Anterior cingulate cortex (tissue), 58 donors: ENCODE data around the gene MTG1.
"Not testable (repeated sequence)": the region's sequence is repeated elsewhere in the genome, so short reads cannot be mapped to it uniquely, and the experiment has no call there.

Experiments used
- DNase-seq, 58 donors: peaks; one replicate each; lab custom pipeline; 2025; lab: John Stamatoyannopoulos, UW

The MTG1 gene

GRCh38 chr10:133358162-133358924 is 35.6 kb upstream of the MTG1 start:
- no peak for DNase-seq

GRCh38 chr10:133358925-133359310 is 35.0 kb upstream of the MTG1 start:
- no peak for DNase-seq

- peak in 1 of 58 donors; percentile 12 for DNase-seq
These were observed 34.4 kb upstream of the MTG1 start for GRCh38 chr10:133359554-133359971.

- DNase-seq = no peak
These were observed 33.9 kb upstream of the MTG1 start for GRCh38 chr10:133359972-133360610.

- peak in 1 of 58 donors; percentile 11 for DNase-seq
These were observed 32.7 kb upstream of the MTG1 start for GRCh38 chr10:133361227-133361626.

DNA sequence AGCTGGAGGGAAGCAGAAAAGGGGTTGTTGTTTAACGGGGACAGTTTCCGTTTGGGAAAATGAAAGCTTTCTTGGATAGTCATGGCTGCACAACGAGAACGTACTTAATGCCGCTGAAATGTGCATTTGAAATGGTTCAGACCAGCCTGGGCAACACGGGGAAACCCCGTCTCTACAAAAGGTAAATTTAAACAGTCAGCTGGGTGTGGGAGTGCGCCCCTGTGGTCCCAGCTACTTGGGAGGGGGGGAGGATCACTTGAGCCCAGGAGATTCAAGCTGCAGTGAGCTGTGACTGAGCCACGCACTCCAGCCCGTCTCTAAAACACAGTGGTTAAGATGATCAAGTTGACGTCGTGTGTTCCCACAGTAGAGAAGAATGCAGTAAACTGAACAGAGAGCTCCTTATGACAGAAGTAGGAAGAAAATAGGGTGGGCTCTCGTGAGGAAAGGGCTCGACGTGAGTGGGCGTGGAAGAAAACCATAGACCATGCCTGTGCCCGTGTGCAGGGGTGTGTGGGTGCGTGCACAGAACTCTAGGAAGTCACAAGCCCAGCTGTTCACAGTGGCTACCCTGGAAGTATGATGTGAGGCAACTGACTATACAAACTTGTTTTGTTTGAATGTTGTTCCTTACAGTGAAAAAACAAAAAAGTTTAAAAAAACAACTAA is 32.0 kb upstream of the MTG1 start:
- DNase-seq = no peak

DNA sequence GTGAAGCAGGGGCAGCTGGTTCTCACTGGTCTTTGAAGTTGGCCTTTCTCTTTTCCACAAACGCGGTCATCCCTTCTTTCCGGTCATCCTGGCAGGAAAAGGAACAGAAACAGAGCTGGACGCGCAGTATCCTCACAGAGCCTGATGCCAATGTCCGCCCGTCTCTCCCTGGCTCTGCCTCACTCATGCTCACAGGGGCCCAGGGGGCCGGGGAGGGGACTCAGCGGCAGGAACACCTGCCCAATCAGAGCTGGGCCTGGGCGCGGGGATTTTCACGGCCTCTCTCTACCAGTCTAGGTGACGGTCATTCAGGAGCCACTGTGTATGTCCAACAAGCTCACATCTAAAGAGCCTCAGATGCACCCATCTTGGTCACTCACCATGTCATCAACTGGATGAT is 31.1 kb upstream of the MTG1 start:
- no peak for DNase-seq

DNA sequence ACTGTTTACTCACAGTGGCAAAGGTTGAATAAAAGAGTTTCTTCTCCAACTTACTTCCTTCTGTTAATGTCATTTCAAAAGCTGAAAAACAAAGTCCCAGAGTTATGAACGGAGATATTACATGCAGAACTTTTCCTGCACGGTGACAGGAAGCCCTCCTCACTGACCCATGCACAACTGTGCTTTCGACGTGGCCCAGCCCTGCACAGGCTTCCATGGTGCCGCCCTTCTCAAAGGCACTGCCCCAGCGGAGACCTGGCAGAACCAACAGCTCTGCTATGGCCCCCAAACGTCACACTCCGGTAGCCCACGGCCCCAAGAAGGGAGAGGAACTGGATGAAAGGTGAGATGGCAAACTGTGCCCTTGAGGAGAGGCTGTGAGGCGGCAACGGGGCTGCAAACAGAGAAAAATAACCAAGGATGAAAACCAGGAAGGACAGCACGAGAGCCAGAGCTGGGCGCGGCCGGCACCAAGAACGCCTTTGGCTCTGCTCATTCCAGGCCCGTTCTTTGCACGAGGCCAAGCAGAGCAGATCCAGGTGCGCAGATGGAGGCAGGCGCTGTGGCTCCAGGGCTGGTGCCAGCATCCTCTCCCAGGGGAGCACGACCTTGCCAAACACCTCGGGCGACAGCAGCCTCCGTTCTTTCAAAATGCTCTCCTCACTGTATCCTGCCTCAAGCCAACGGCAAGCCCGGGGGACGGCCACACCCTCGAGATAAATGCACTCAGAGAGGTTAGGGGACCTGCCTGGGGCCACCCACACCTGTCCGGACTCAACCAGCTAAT is 29.1 kb upstream of the MTG1 start:
- DNase-seq = no peak

DNA sequence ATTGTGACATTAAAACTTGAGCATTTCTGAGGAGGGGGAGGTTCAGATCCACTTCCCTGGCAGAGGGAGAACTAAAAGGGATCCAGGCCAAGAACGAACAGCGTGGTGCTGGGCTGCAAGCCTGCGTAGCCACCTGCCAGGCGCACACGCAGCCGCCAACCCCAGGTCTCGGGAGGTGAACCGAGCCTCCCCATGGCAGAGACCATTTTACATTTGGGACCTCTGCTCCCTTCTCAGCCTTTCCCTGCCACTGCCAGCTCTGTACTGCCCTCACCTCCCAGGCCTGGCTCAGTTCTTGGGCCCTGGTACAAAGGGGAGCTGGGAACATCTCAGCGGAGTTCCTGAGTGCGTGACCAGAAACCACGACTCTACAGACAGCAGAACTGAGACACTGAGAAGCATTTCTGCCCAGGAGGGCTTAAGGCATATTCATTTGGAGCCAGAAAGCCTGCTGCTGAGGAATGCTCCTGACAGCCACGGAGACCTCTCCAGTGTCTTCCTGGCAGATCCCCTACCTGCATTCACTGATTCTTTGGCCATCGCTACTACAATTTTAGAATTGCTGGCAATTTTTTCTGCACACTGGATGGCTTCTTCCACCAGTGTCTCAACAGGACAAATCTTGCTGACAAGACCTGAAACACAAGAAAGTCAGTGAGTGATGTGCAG is 28.4 kb upstream of the MTG1 start:
- DNase-seq = no peak

- DNase-seq = no peak
These were observed 27.9 kb upstream of the MTG1 start for GRCh38 chr10:133366130-133366478.

DNA sequence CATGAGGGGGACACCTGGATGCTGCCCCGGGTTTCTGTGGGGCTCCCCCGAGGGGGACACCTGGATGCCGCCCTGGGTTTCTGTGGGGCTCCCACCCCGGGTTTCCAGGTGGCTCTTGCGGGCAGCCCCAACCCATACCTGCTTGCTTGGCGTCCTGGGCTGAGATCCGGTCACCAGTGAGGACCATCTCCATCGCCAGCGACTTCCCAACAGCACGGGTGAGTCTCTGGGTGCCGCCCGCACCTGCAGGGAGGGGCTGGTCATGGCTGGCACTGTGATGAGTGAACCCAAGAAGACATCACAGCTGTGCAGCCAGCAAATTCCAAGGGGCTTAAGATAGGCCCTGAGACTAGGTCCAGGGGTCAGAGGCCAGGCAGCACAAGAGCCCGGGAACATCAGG is 27.2 kb upstream of the MTG1 start:
- no peak for DNase-seq

DNA sequence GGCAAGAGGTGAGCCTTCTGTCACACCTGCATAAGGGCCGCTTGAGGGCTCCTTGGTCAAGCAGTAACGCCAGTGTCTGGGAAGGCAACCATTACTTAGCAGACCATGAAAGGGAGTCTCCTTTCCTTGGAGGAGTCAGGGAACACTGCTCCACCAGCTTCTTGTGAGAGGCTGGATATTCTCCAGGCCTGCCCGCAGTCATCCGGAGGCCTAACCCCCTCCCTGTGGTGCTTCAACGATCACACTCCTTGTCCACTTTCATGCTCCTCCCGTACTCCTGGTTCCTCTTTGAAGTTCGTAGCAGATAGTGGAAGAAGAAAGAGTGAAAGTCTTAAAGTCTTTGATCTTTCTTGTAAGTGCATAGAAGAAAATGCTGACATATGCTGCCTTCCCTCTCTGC is 26.5 kb upstream of the MTG1 start:
- DNase-seq = not testable (repeated sequence)

DNA sequence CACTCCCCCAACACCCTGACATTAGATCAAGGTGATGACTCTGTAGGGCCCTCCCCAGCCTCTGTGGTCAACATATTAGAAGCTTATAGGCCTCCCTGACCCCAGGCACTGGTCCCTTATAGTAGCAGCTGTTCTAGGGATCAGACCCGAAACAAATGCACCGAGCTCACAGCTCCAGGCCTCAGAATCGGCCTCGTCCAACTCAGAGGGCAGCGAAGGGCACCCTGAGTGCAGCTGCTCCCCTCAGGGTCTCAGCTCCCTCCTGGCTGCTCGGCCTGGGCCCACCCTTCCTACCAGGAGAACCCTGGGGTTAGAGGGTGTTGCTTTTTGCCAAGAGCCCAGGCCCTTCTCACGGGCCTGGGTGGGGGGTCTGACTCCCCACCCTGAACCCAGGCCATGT is 25.8 kb upstream of the MTG1 start:
- DNase-seq = no peak

DNA sequence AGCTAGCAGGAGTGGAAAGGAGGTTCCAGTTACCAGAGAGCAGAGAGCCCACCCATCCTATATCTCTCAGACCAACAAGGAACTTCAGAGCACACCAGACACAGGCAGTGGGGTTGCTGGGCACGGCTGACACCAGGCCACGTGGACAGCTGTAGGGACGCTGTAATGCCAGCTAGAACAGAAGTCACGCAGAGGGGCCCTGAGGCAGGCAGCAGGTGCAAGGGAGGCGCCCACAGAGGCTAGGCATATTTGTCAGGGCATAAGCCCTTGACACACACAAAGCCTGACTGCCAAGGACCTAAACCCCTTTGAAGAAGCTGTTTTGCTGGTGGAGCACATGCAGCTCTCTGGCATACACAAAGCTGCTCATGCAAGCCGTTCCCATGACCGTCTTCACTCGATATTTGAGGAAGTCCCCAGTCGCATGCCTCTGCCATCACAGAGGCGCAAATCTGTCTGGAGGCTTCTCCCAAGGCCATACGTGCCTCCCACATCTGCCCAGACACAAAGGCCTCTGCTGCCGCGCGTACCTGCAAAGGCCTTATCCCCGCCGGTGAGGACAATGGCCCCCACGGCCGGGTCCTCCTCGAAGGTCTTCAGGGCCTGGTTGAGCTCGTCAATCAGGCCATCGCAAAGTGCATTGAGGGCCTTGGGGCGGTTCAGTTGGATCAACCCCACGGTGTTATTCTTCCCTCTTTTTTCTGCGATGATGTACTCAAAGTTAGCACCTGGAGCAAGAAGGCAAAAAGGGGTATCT is 23.7 kb upstream of the MTG1 start:
- DNase-seq = no peak

- DNase-seq = peak in 1 of 58 donors; percentile 40
These were observed 21.4 kb upstream of the MTG1 start for GRCh38 chr10:133372507-133372906.

DNA sequence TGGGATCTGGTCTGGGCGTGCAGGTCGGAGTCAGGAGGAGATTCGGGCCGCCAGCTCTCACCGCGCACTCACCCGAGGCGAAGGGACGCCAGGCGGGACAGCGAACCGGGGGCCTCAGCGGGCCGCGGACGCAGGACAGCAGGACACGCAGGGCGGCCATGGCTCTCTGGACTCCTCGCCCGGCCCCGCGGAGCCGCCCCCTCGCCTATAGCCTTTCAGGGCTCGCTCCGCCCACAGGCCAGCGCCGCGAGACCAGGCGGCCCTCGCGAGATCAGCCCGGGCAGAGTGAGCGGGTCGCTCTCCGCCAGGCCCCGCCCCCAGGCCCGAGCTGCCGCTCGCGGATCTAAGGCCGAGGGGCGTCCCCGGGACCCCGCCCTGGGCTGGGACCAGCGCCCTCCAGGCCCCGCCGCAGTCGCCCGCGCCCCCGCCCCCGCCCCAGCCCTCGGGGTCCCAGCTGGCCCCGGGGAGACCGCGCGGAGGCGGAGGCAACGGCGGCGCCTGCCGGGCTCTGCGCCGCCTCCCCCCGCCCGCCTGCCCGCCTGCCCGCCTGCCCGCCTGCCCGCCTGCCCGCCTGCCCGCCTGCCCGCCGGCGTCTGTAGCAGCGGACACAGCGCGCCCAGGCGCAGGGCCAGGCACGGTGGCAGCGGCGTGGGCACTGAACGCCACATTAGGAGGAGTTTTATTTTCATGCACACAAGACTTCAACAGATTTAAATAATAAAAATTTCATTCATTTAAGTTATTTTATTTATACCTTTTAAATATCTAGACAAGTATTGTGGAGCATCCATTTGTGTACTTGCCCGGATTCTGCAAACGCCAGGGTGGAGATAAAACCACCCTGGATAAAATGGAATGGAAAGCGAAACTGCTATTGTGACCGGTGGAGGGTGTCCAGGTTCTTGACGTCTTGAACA is 20.5 kb upstream of the MTG1 start, which contains the start of gene ECHS1:
TSS of gene ECHS1 (minus strand) at position 181 of the 917 bp plus-strand sequence. CDS start at position 160, 21 bp downstream.
- peak; percentile 32 to 96 (median 90) for DNase-seq

DNA sequence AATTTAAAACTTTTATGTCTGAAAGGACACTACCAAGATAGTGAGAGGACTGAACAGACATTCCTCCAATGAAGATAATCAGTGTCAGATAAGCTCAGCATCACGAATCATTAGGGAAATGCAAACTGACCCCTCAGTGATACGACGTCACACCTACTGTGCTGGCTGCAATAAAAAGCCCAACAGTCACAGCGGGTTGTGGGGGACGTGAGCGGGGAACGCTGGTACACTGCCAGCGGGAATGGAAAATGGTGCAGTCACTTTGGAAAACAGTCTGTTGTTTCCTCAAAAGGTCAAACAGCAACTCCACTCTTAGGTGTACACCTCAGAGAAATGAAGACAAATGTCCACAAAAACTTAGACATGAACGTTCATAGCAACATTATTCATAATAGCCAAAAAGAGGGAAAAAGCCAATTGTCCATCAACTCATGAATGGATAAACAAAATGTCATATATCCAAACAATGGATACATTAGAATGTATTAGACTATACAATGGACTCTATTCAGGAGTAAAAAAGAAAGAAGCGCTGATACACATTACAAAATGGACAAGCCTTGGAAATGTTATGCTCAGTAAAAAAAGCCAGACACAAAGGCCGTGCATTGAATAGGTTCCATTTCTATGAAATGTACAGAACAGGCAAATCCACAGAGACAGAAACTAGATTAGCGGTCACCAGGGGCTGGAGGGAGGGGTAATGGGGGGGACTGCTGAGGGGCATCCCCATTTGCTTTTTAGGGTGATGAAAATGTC is 18.4 kb upstream of the MTG1 start:
- DNase-seq = peak in 5 of 58 donors; percentile 8 to 43 (median 18)

- DNase-seq = not testable (repeated sequence)
These were observed 17.8 kb upstream of the MTG1 start for GRCh38 chr10:133376183-133376582.
